Femur (tissue), 1 donor: ENCODE data around the gene PLXNC1.

Experiments used
- DNase-seq: peaks from one replicate; pipeline ENCODE4 v3.0.0-alpha.2; 2017

Gene PLXNC1

DNA sequence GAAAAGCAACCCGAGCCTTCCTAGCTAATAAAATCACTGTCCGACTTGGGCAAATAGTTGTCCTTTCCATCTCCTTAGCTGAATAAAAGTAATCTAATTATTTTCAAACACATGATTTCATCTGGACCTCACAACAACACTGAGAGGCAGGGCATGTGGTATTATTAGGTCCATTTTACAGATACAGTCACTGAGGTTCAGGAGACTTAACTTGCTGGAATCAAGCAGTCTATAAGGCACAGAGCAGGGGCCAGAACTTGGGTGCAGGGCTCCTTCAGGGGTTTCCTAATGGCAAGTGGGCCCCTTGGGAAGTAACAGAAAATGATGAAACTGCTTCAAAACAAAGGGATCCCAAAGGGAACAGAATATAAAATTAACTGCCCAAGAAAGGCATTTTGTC lies 15.5 kb downstream of the PLXNC1 start:
- DNase-seq, result no peak

DNA sequence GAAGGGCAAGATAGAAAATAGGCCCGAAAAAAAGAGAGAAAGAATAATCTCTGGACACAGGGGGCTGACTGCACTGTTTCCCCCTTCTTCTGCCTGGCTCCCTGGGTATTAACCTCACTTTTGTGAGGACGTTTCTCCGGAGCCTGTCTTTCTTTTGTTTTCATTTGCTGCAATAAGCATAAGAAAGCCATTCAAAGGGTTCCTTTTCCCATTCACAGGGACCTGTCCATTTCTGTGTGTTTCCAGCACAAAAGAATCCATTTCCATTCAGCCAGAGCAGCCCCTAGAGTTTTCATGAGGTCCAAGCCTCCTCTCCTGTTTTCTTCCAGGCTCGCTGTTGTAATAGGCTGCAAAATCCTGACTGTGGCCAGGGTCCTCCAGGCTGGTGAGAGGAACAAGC lies 16.8 kb downstream of the PLXNC1 start:
- DNase-seq, result no peak

DNA sequence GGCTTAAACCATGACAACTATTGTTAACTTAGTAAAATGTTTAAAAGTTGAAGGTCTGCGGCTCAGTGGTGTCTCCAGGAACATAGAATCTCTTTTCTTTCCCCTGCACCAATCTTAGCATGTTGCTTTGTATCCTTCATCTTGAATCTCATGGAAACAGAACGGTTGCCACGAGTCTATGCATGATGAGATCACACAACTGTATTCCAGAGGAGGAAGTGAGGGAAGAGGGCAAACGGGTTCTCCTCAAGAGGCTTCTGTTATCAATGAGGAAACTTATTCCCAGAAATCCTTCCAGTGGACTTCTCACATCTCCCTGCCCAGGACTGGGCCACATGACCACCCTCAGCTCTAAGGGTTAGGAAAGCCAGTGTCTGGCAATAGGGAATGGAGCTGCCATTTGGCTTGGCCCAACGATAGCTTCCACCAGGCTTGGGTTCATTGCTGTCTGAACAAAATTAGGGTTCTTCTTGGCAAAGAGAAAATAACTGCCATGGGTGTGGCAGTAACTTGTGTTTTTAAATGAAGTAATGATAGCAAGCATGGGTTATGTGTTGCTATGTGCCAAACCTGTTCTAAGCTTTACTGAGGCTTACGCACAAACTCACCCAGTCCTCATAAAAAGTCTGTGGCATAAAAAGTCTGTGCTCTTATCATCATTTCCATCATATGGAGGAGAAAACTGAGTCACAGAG lies 17.4 kb downstream of the PLXNC1 start:
- no peak for DNase-seq

DNA sequence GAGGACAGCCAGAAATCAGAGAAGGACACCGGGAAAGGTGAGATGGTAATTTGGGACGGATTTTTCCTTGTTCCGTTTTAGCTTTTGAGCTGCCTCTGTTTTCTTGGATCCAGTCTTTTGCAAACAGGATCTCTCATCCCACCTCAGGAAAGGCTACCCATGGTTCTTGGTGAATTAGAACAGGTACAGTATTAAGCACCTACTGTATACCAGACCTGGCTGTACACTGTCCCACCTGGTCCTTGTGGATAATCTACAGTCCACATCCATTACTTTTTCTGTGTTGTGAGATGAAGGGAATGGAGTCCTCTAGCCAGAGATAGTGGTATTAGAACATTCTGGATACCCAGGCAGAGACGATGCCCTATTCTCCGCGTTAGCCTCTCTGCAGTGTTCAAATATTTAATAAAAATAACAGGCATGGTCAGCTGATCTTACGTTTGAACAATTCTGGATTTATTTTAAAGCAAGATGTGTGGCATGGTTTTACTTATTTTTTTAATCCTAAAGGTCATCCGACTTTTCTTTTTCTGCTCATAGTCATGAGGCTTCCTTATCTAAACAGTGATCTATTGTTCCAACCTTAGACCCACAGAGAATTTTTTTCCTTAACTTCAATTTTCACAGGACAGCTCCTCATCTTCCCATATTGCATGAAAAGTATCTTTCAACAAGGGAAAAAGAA lies 18.8 kb downstream of the PLXNC1 start:
- DNase-seq, result no peak

DNA sequence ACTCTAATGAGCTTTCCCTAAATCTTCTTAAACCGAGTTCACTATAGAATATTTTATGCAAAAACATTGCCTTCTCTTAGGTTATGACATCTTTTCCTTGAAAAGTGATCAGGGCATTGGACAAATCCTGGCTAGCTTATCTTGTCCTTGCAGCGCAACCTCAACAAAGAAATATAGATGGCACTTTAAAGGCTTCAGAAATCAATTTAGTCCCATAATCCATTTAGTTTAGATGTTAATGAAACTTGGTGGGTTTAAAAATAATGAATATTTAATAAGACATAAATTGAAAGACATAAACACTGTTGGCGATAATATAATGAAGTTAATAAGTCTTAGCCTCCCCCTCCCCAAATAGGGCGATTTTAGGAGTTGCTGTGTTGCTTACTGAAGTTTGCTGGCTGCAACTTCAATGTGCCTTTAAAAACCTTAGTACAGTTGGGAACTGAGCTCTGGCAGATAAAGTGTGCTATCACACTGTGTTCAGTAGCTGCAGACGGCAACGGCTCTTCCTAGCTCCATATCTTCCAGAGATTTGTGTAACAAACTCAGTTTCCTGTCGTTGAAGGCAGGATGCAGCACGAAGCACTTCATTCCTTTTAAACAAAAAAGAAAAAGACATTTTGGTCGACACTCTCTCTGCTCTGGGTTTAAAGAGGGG lies 19.5 kb downstream of the PLXNC1 start:
- DNase-seq, result no peak

DNA sequence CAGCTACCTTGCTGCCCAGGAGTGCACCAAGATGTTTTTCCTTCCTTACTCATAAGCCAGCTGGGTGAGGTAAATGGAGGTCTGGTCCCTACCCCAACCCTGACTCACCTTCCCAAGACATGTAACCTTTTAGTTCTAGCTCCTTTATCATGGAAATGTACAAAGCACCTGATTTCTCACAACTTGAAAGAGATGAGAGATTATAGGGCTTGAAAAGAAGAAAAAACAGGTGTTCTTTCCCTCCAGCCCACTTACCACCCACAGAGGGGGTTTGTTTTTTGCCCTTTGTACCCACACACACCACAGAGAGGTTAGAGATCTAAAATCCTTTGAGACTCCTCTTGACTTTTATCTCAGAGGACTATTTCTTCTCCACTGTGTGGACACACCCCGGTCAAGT lies 21.1 kb downstream of the PLXNC1 start:
- DNase-seq, result no peak

DNA sequence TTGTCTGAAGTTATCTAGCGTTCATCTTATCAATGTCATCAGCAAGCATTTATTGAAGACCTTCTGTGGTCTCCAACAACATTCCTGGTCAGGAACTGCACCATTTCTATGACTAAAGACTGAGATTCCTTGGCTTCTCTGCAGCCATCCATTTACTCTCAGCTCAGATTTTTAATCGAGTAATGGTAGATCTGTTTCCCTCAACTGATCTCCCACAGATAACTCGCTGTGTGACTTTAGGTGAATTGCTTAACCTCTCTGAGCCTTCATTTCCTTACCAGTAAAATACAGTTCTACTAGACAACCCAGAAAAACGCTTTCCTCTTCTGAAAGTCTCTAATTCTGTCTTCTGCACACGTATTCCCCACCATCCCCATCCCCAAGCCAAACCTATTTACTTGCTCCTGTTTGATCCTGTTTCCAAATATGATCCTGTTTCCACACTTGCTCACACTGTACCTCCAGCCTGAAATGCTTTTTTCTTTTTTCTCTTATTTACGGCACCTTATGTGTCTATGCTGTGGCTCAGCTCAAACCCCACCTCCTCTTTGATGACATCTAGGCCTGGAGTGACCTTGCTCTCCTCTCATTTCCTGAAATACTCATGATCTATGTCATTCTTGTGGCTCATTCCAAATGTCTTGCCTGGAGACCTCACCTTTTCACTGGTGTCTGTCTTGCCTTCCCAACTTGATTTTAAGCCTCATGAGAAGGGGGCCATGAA lies 21.8 kb downstream of the PLXNC1 start:
- no peak for DNase-seq

DNA sequence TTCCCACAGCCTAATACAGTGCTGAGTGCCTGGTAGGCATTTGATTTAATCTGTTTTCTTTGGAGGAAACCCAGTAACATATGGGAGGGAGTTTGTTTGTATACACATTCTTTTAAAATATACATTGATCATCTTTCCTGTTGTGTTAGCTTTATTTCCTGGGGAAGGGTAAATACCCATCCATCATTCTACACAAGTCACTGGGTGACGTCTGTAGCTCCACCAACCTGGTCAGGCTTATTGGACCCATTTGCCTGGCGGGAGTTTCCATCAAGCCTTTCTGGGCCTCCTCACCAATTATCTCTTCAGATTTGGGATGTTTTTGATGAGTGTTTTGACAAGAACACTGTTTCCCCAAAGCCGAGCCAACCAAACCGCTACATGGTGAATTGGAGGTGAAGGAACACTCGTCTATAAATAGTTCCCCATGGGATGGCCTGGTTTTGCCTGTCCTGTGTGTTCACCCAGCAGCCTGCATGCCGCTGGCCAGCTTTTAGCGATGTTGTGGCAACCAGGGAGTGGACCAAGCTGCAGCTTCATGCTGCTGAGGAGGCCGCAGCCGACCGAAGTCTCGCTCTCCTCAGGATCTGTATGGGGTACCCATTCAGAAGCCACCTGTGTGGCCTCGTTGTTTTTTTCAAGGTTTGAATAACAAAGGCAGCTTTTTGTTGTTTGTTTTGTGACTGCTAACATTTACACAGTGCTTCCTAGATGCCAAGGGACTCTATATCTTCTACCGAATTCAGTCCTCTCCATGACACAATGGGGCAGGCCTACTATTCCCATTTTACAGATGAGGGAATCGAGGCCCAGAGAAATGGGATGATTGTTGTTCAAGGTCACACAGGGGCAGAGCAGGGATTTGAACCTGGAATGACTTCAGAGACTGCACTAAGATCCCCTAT lies 22.6 kb downstream of the PLXNC1 start:
- no peak for DNase-seq

DNA sequence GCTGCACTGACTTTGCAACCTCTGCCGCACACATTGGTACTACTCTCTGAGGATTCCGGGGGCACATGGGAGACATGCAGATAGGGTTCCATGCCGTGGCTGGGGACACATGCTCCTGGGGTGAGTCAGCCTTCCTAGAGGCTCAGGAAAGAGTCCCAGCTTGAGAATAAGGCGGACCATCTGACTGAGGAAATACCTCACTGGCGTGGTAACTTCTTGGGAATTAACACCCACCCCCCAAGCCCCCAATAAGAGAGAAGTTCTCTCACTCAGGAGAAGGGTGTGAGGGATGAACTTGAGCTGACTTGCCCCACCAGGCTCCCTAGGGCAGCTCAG lies 23.2 kb downstream of the PLXNC1 start:
- DNase-seq, result no peak

DNA sequence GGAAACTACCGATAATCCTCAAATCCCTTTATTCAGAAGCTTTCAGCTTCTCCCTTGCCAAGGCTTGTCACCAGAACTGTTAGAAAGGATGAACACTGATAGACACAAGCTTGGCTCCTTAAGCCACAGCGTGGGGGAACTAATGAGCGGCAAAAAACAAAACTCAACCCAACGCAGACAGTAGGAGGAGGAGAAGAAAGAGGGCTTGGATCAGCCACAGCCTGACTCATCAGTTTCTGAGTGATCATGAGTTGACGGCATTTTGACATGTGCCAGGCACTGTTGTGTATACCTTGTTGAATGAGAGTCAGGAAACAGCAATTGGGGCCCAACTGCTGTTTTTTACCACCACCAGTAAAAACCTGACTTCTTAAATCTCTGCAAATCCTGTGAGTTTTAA lies 23.7 kb downstream of the PLXNC1 start:
- no peak for DNase-seq

DNA sequence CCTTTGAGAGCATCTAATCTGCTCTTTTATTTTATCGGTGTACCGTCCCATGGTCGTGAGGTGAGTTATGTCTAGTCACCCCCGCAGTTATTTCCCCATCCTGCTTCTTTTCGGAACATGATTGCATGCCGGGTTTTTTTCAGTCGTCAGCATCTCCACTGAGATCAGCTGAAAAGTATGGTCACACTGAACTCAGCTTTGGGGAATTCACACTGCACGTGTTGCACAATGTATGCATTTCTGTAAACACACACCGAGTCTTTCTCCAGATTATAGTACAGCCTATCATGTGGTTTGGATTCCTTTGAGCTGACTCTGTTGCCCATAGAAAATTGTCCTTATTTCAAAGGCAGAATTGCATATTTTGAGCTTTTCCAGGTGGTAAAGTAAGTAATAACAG lies 24.6 kb downstream of the PLXNC1 start:
- DNase-seq, result no peak

DNA sequence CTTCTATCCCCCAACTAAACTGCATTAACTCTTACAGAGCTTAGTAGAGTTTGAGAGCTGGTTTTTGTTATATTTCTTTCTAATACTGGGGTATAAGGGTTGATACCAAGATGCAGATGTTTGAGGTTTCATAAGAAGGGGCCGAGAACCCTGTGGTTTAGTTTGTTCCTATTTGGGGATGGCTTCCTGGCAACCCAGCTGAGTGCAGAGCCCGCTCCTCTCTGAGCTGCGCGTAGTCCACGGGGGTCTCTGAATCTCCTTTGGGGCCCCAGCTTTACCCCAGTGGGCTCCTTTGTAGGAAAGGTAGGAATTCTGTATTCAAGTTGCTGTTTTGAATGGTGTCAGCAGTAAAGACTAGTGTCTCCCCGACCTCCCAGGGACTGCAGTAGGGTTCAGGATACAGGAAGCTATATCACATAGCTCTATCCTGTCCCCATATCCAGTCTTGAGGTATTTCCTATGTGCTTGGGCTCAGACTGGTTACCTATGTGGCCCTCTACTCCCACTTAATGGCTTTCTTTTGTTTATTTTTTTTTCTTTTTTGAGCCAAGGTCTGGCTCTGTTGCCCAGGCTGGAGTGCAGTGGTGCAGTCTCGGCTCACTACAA lies 25.4 kb downstream of the PLXNC1 start:
- no peak for DNase-seq

DNA sequence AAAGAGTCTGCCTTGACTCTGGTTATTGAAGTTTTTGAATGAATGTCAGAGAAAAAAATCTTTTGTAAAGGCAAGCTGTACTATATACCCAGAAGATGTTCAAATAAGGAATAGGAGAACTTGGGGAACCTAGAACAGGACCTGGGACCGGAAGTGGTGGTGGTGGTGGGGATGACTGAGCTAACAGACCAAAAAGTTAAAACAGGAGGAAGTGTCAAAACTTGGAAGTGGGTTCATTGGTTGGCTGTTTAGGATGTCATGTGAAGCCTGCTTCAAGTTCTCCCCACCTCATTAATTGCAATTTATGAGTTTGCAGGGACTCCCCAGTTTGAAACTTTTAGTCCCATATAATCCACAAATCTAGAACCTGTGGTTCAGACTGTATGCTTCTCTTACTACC lies 26.2 kb downstream of the PLXNC1 start:
- DNase-seq, result no peak

DNA sequence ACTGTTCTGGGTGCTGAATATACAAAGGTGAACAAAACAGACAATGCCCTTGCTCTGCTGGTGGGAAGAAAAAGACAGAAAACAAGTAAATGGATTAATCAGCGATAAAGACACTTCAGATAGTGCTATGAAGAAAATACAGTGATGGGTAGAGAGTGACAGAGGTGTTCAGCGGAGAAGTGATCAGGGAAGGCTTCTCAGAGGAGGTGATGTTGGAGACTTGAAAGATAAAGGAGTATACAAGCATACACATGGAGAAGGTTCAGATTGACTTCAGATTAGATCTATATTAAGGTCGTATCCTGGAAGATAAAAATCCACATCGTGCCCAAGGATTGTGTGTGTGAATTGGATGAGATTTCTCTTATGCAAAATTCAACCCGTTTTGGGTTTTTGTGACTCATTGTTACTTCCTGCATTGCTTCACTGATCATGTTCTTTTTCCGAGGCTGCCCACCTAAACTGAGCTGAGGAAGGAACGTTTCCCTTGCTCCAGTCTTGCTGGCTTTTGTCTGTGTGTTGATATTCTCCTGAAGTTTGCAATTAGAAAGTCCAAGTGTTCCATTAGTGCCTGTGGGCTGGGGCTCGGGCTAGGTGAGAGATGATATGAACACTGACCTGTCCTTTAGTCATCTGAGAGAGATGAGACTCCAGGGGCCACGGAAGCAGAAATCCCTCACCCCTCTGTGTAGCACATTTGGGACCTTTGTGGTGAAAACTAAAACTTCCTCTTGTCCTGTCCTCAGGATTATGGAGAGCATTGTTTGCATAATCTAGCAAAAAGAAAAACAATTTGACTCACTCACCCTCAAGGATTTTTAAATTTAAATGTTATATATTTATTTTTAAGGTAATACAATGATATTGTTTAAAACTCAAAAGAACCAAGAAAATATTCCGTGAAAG lies 27.6 kb downstream of the PLXNC1 start:
- no peak for DNase-seq

DNA sequence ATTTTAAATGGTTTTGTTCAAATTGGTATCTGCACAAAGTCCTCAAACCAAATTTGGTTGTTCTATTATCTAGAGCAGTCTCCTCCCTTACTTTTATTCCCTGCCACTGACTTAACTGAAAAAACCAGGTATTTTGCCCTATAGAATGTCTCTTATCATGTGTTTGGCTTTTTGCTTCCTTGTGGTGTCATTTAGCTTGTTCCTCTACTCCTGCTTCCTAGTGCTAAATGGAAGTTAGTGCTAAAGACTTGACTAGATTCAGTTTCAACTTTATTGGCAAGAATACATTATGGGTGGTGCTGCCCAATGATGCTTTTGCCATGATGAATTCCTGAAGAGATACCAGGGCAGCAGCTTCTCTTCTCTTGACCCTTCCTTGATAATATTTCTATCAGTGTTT lies 29.7 kb downstream of the PLXNC1 start:
- no peak for DNase-seq

DNA sequence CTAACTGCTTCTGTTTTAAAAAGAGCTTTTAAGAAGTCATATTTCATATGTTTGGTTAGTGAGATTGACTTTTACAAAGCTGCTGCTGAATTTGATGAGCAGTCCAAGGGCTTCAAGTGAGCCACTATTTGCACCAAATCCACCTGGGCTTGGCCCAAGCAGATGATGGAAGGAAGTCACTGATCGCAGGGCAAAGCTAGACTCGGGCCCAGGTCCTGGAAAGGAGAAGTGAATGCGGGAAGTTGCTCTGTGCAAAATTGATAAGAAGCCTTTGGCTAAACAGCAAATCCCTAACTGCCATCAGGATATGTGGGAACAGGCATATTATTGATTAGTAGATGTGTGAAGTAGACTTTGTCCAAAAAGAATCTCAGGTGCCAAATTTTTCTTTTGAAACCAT lies 30.5 kb downstream of the PLXNC1 start:
- DNase-seq, result no peak

DNA sequence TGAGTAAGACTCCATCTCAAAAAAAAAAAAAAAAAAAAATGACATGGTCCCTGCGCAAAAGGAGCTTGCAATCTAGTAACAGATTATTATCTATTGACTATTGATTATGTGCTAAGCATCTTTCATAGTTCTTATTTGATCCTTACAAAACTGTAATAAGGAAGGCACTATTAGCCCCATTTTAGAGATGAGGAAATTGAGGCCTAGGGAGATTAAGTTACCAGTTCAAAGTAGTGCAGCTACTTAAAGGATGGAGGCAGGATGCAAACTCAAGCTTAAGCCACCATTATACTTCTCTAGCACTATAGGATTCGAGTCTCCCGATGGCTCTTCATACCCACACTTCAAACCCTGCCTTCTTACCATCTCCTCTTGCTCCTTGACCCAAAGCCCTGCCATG lies 31.3 kb downstream of the PLXNC1 start:
- no peak for DNase-seq

DNA sequence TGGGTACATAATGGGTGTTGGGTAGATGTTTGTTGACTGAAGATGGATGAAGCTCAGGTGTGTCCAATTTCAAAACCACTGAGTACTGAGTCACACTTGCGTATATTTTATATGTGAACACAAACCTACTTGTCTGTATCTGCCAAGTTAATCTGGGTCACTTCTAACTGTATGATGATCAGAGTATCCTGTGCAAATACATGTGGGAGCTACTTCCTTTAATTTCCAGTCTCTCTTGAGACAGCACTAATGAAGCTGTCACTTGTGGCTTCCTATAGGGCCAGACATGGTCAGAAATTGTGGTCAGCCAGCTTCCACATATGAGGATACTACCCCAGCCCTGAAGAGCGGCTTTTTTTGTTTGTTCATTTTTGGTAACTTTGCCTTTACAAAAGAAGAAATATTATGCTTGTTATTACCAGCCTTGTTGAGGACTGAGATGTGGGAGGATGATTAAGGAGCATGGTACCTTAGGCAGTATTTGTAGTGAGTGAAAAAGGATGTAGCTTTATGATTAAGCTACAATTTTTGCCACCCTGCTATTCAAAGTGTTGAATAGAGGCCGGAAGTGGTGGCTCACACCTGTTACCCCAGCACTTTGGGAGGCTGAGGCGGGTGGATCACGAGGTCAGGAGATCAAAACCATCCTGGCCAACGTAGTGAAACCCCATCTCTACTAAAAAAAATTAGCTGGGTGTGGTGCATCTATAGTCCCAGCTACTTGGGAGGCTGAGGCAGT lies 32.4 kb downstream of the PLXNC1 start:
- no peak for DNase-seq

DNA sequence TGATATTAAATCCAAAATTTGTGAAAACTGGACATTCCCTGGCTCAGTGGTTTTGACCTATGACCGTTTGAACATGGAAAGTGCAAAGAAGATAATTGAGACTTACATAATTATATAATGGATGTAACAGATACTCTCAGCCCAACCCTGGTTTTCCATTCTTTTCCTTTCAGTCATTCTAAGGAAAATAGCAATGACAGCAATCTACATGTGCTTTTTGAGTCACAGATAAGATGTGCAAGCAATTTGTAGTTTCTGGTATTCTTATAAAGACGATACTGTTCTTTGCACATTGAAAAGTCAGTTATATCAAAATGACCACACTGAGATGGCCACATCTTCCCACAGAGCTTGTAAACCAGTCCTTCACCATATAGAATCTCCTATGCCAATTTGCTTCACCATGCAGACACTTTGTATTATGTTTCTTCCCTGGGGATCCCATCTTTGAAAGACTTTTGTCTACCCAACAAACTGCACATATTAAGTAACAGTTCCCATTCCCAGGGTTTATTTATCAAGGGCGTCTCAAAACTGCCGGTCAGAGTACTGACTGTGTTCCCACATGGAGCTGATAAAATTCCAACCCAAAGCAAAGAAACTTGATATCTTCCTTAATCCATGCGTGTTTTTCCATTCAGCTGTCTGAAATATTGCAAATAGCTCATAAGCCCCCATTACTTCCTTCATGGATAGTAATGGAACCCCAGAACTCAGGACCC lies 34.8 kb downstream of the PLXNC1 start:
- DNase-seq, result no peak
